Bronchial smooth muscle cell (primary cell): ENCODE data around the gene EFCAB5. TPM values are rescaled to one million over a fixed set of nuclear protein-coding genes. Genes with fewer than 3 reads are reported as not detected.

Experiments
- total RNA-seq: library from RNA; depleted of rRNA; stranded (reverse); fragments of >200 nt; gene quantifications from 2 replicates; pipeline ENCODE4 v1.2.1, GENCODE V29; 2014

Gene EFCAB5
- 0.69 and 1.1 TPM in 2 replicates for total RNA-seq

GRCh38 chr17:29941334-29941733, at the start of gene EFCAB5:
TSS of gene EFCAB5 (plus strand) at chr17:29941634. CDS start at chr17:29941797, 163 bp downstream.

GRCh38 chr17:29929533-29930408, 11.7 kb upstream of the EFCAB5 start, which contains the start of gene SSH2:
TSS of gene SSH2 (minus strand) at chr17:29930228. CDS start at chr17:29930000, 228 bp downstream.

GRCh38 chr17:30116661-30117551, 175.5 kb downstream of the EFCAB5 start, which contains the start of gene NSRP1:
TSS of gene NSRP1 (plus strand) at chr17:30116816. CDS start at chr17:30116844, 28 bp downstream.

Other genes with a start within 250 kb of the EFCAB5 start
- gene SSH2, start 11.4 kb upstream of the EFCAB5 start, total RNA-seq = 10.9 and 18.6 TPM in 2 replicates
- 8.8 and 10.2 TPM in 2 replicates for gene NSRP1, start 175.2 kb downstream of the EFCAB5 start, total RNA-seq